SJSA1 (cell line): ENCODE data around the gene UBE2O. TPM values are rescaled to one million over a fixed set of nuclear protein-coding genes. Genes with fewer than 3 reads are reported as not detected.
A peak's percentile ranks its signal among the peaks of the same experiment; 100 is the strongest.

Experiments
- DNase-seq, 2 experiments: peaks; one replicate each; pipeline ENCODE4 v3.0.0-alpha.2; 2015 to 2020; ENCODE audit warnings: low spot score in 2 of 2, low read depth in 1 of 2
- H3K27ac ChIP-seq: fragments of 250-450 bp; sonication (Bioruptor Pico); 2 replicates; pipeline ENCODE4 v1.5.1; 2020; ENCODE audit warnings: mild to moderate bottlenecking, moderate library complexity
- H3K27me3 ChIP-seq: fragments of 250-450 bp; sonication (Bioruptor Pico); replicated peaks from 2 replicates; pipeline ENCODE4 v1.5.1; 2020; ENCODE audit warnings: mild to moderate bottlenecking, moderate library complexity
- H3K36me3 ChIP-seq: fragments of 250-450 bp; sonication (Bioruptor Pico); 2 replicates; pipeline ENCODE4 v1.5.1; 2020; ENCODE audit warnings: mild to moderate bottlenecking
- H3K4me1 ChIP-seq: fragments of 250-450 bp; sonication (Bioruptor Pico); replicated peaks from 2 replicates; pipeline ENCODE4 v1.6.1; 2021; ENCODE audit warnings: mild to moderate bottlenecking
- H3K4me3 ChIP-seq: fragments of 250-450 bp; sonication (Bioruptor Pico); 2 replicates; pipeline ENCODE4 v1.5.1; 2020; ENCODE audit warnings: mild to moderate bottlenecking
- H3K9me3 ChIP-seq: fragments of 250-450 bp; sonication (Bioruptor Pico); replicated peaks from 2 replicates; pipeline ENCODE4 v1.5.1; 2020; ENCODE audit warnings: mild to moderate bottlenecking
- total RNA-seq: library from RNA; depleted of rRNA; stranded (reverse); fragments of >200 nt; shearing (Covaris generic); gene quantifications from 2 replicates; pipeline ENCODE4 v1.2.3, GENCODE V29; 2014

Gene UBE2O
- total RNA-seq, 1 experiment from 2014 or later: 29.7 TPM

GRCh38 chr17:76467809-76468633, 15.1 kb upstream of the UBE2O start:
- no peaks in the 10 kb centered on the region for H3K4me1 ChIP-seq
- DNase-seq: no peak
- no peaks in the 10 kb centered on the region; the same call in 1 of the 2 replicates for H3K36me3 ChIP-seq
- no peak overlapping the region for H3K4me3 ChIP-seq
- no peak overlapping the region for H3K27ac ChIP-seq
- H3K27me3 ChIP-seq: no peaks in the 10 kb centered on the region
- H3K9me3 ChIP-seq: no peaks in the 10 kb centered on the region

- H3K4me1 ChIP-seq: no peaks in the 10 kb centered on the region
- no peak for DNase-seq
- H3K27ac ChIP-seq: no peak within 1 kb of the TSS
- H3K27me3 ChIP-seq: no peaks in the 10 kb centered on the region
- H3K9me3 ChIP-seq: no peaks in the 10 kb centered on the region
- H3K4me3 ChIP-seq: no peak within 1 kb of the TSS
- H3K36me3 ChIP-seq: no peaks in the 10 kb centered on the region; the same call in 1 of the 2 replicates
Measured at GRCh38 chr17:76467366-76467765, 14.4 kb upstream of the UBE2O start, which contains the start of gene AANAT. Gene AANAT, plus strand, starts transcription at chr17:76467603. Its CDS starts 1,144 bp downstream, at chr17:76468747.

GRCh38 chr17:76466775-76467130, 13.8 kb upstream of the UBE2O start:
- no peak for DNase-seq
- H3K36me3 ChIP-seq: no peaks in the 10 kb centered on the region; the same call in 1 of the 2 replicates
- H3K27ac ChIP-seq: no peak overlapping the region
- no peaks in the 10 kb centered on the region for H3K9me3 ChIP-seq
- H3K27me3 ChIP-seq: no peaks in the 10 kb centered on the region
- no peak overlapping the region for H3K4me3 ChIP-seq
- no peaks in the 10 kb centered on the region for H3K4me1 ChIP-seq

- Histone ChIP-seq H3K27me3 (no peaks in the 10 kb centered on the region), H3K4me1 (no peaks in the 10 kb centered on the region), H3K27ac (no peak overlapping the region), H3K4me3 (no peak overlapping the region), H3K36me3 (no peaks in the 10 kb centered on the region), H3K9me3 (no peaks in the 10 kb centered on the region; the same call in 1 of the 2 replicates)
- no peak for DNase-seq
Measured at GRCh38 chr17:76462556-76463290, 9.8 kb upstream of the UBE2O start.

GRCh38 chr17:76461765-76462555, 9.0 kb upstream of the UBE2O start:
- no peak for DNase-seq
- no peaks in the 10 kb centered on the region; the same call in 1 of the 2 replicates for H3K9me3 ChIP-seq
- no peak overlapping the region for H3K27ac ChIP-seq
- no peaks in the 10 kb centered on the region for H3K4me1 ChIP-seq
- H3K36me3 ChIP-seq: no peaks in the 10 kb centered on the region
- H3K27me3 ChIP-seq: no peaks in the 10 kb centered on the region
- H3K4me3 ChIP-seq: no peak overlapping the region

GRCh38 chr17:76459674-76460073, 6.7 kb upstream of the UBE2O start:
- Histone ChIP-seq H3K4me3 (no peak overlapping the region), H3K9me3 (no peaks in the 10 kb centered on the region; the same call in 1 of the 2 replicates), H3K4me1 (no peaks in the 10 kb centered on the region), H3K27ac (no peak overlapping the region), H3K36me3 (no peaks in the 10 kb centered on the region), H3K27me3 (no peaks in the 10 kb centered on the region)
- DNase-seq: no peak

- H3K27me3 ChIP-seq: no peaks in the 10 kb centered on the region
- no peaks in the 10 kb centered on the region for H3K4me1 ChIP-seq
- H3K36me3 ChIP-seq: no peaks in the 10 kb centered on the region
- no peak overlapping the region for H3K27ac ChIP-seq
- H3K4me3 ChIP-seq: no peak overlapping the region
- peak in 1 of 2 experiments; percentile 76 for DNase-seq
- no peaks in the 10 kb centered on the region; the same call in 1 of the 2 replicates for H3K9me3 ChIP-seq
Measured at GRCh38 chr17:76458580-76459490, 5.9 kb upstream of the UBE2O start.

GRCh38 chr17:76453431-76453743, 435 bp upstream of the UBE2O start:
- Histone ChIP-seq H3K4me3 (peak overlapping the region; percentile 97), H3K9me3 (no peaks in the 10 kb centered on the region), H3K27ac (no peak overlapping the region), H3K4me1 (peaks cover 32% of the 10 kb centered on the region), H3K36me3 (peaks cover 4% of the 10 kb centered on the region), H3K27me3 (no peaks in the 10 kb centered on the region)
- no peak for DNase-seq

GRCh38 chr17:76452127-76452659, 759 bp downstream of the UBE2O start:
- H3K4me3 ChIP-seq: peak overlapping the region; percentile 97
- H3K27me3 ChIP-seq: no peaks in the 10 kb centered on the region
- H3K4me1 ChIP-seq: peaks cover 44% of the 10 kb centered on the region
- H3K36me3 ChIP-seq: peaks cover 4% of the 10 kb centered on the region
- no peaks in the 10 kb centered on the region for H3K9me3 ChIP-seq
- DNase-seq: peak in 1 of 2 experiments; percentile 41
- H3K27ac ChIP-seq: no peak overlapping the region

GRCh38 chr17:76451506-76451905, 1.4 kb downstream of the UBE2O start:
- no peaks in the 10 kb centered on the region for H3K9me3 ChIP-seq
- H3K27ac ChIP-seq: no peak overlapping the region
- H3K27me3 ChIP-seq: no peaks in the 10 kb centered on the region
- peak overlapping the region; percentile 97 for H3K4me3 ChIP-seq
- H3K36me3 ChIP-seq: peaks cover 4% of the 10 kb centered on the region
- DNase-seq: no peak
- peaks cover 51% of the 10 kb centered on the region for H3K4me1 ChIP-seq

GRCh38 chr17:76449126-76449525, 3.8 kb downstream of the UBE2O start:
- Histone ChIP-seq H3K27me3 (no peaks in the 10 kb centered on the region), H3K9me3 (no peaks in the 10 kb centered on the region), H3K4me3 (no peak overlapping the region), H3K36me3 (peaks cover 4% of the 10 kb centered on the region), H3K27ac (no peak overlapping the region), H3K4me1 (peaks cover 74% of the 10 kb centered on the region)
- no peak for DNase-seq

- no peak for DNase-seq
- no peaks in the 10 kb centered on the region for H3K27me3 ChIP-seq
- no peak overlapping the region for H3K27ac ChIP-seq
- H3K4me1 ChIP-seq: peaks cover 82% of the 10 kb centered on the region
- H3K9me3 ChIP-seq: no peaks in the 10 kb centered on the region
- peaks cover 4% of the 10 kb centered on the region for H3K36me3 ChIP-seq
- no peak overlapping the region for H3K4me3 ChIP-seq
Measured at GRCh38 chr17:76447931-76448652, 4.9 kb downstream of the UBE2O start.
